ENCODE measurements around the gene MRPS14. TPM values are rescaled to one million over a fixed set of nuclear protein-coding genes. Genes with fewer than 3 reads are reported as not detected.
"Not testable (repeated sequence)": the region's sequence is repeated elsewhere in the genome, so short reads cannot be mapped to it uniquely, and the experiment has no call there.

Gene MRPS14
- total RNA-seq, 2 donors from 2014 or later, result 30.4 to 36.2 TPM

- Histone ChIP-seq H3K4me1 (no peaks in the 10 kb centered on the region), H3K4me3 (no peak overlapping the region), H3K36me3 (no peaks in the 10 kb centered on the region), H3K9ac (ENCODE audit: low read depth in 2 of 2, low read length in 2 of 2) (no peak overlapping the region), H3K27me3 (no peaks in the 10 kb centered on the region), H3K27ac (no peak overlapping the region), H3K9me3 (no peaks in the 10 kb centered on the region)
- no peak for DNase-seq
- intact Hi-C loops (cut with DNase I), result no loop called here
- TF ChIP-seq CTCF (IDR thresholded peaks at IDR 0.05), result no peak
These were observed 22.3 kb upstream of the MRPS14 start for GRCh38 chr1:175045519-175045918.

GRCh38 chr1:175045097-175045496 is 21.9 kb upstream of the MRPS14 start:
- Histone ChIP-seq H3K4me1 (no peaks in the 10 kb centered on the region), H3K9me3 (no peaks in the 10 kb centered on the region), H3K9ac (ENCODE audit: low read depth in 2 of 2, low read length in 2 of 2) (no peak overlapping the region), H3K27me3 (no peaks in the 10 kb centered on the region), H3K27ac (no peak overlapping the region), H3K4me3 (no peak overlapping the region), H3K36me3 (no peaks in the 10 kb centered on the region)
- TF ChIP-seq CTCF (IDR thresholded peaks at IDR 0.05), result no peak
- intact Hi-C loops (cut with DNase I), result no loop called here
- DNase-seq, result no peak

GRCh38 chr1:175044591-175044990 is 21.4 kb upstream of the MRPS14 start:
- H3K27me3 ChIP-seq; H3K9ac ChIP-seq (ENCODE audit: low read depth in 2 of 2, low read length in 2 of 2); H3K4me1 ChIP-seq; H3K27ac ChIP-seq; H3K9me3 ChIP-seq; H3K4me3 ChIP-seq; H3K36me3 ChIP-seq; intact Hi-C loops (cut with DNase I); DNase-seq: not testable (repeated sequence)

- no peak for DNase-seq
- no peak overlapping the region for H3K4me3 ChIP-seq
- H3K36me3 ChIP-seq, result no peaks in the 10 kb centered on the region
- intact Hi-C loops (cut with DNase I), result no loop called here
- no peaks in the 10 kb centered on the region for H3K27me3 ChIP-seq
- no peak overlapping the region for H3K9ac ChIP-seq (ENCODE audit: low read depth in 2 of 2, low read length in 2 of 2)
- no peak overlapping the region for H3K27ac ChIP-seq
- H3K9me3 ChIP-seq, result no peaks in the 10 kb centered on the region
- no peaks in the 10 kb centered on the region for H3K4me1 ChIP-seq
- TF ChIP-seq CTCF (IDR thresholded peaks at IDR 0.05), result no peak
These were observed 20.6 kb upstream of the MRPS14 start for GRCh38 chr1:175043824-175044223.

- no peaks in the 10 kb centered on the region for H3K9me3 ChIP-seq
- DNase-seq, result no peak
- no peaks in the 10 kb centered on the region for H3K4me1 ChIP-seq
- H3K36me3 ChIP-seq, result no peaks in the 10 kb centered on the region
- intact Hi-C loops (cut with DNase I), result no loop called here
- no peak overlapping the region for H3K9ac ChIP-seq (ENCODE audit: low read depth in 2 of 2, low read length in 2 of 2)
- H3K27ac ChIP-seq, result no peak overlapping the region
- no peak for TF ChIP-seq CTCF (IDR thresholded peaks at IDR 0.05)
- no peaks in the 10 kb centered on the region for H3K27me3 ChIP-seq
- H3K4me3 ChIP-seq, result no peak overlapping the region
These were observed 19.4 kb upstream of the MRPS14 start for GRCh38 chr1:175042650-175043049.

GRCh38 chr1:175040324-175040879 is 17.2 kb upstream of the MRPS14 start:
- H3K27me3 ChIP-seq, result no peaks in the 10 kb centered on the region
- no peaks in the 10 kb centered on the region for H3K4me1 ChIP-seq
- TF ChIP-seq CTCF (IDR thresholded peaks at IDR 0.05), result no peak
- no peak overlapping the region for H3K9ac ChIP-seq (ENCODE audit: low read depth in 2 of 2, low read length in 2 of 2)
- H3K27ac ChIP-seq, result no peak overlapping the region
- DNase-seq, result no peak
- H3K9me3 ChIP-seq, result no peaks in the 10 kb centered on the region
- H3K36me3 ChIP-seq, result no peaks in the 10 kb centered on the region
- H3K4me3 ChIP-seq, result no peak overlapping the region
- intact Hi-C loops (cut with DNase I), result no loop called here

Measured in colonic mucosa (tissue), 4 donors.